ENCODE measurements around the gene TNPO2. TPM values are rescaled to one million over a fixed set of nuclear protein-coding genes. Genes with fewer than 3 reads are reported as not detected.

TNPO2 gene
- total and polyA plus RNA-seq, 2 donors (not counting 1 experiment from before 2014, with no cell fraction given), result 36.0 to 52.5 TPM

DNA sequence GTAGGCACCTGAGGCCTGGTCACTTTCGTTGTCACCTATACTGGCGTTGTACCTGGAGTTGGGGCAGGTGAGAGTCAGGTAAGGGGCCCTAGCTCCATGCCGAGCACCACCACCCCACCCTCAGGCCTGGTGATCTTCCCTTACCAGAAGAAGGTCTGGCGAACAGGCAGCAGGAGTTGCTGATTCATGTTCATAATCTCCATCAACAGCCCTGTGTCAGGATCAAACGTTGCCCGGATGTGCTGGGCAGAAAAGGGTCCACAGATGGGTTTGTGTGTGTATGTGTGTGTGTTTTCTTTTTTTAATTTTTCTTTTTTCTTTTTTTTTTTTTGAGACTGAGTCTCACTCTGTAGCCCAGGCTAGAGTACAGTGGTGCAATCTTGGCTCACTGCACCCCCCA, 71.5 kb downstream of the TNPO2 start:
- Histone ChIP-seq H3K9me3 (ENCODE audit: control insufficient read depth, insufficient read depth, low read depth, low read length) (no peaks in the 10 kb centered on the region), H3K4me3 (replicated peaks in 1 of 4; ENCODE audit: control extremely low read depth in 1 of 4, insufficient read depth in 1 of 4, low read depth in 3 of 4, low read length in 4 of 4) (no peak overlapping the region), H2AFZ (ENCODE audit: low read length) (no peak overlapping the region), H3K9ac (ENCODE audit: insufficient read depth, low read length) (no peak overlapping the region), H3K4me1 (ENCODE audit: control insufficient read depth, extremely low read depth, insufficient read depth, low read length) (no peaks in the 10 kb centered on the region), H3K27ac (ENCODE audit: insufficient read depth, low read length) (no peak overlapping the region), H3K4me2 (ENCODE audit: extremely low read depth, insufficient read depth, low read length) (no peak overlapping the region), H3K27me3 (ENCODE audit: control insufficient read depth, insufficient read depth, low read length) (no peaks in the 10 kb centered on the region), H3K36me3 (ENCODE audit: control insufficient read depth, insufficient read depth, low read length) (peaks cover 8% of the 10 kb centered on the region), H4K20me1 (ENCODE audit: control insufficient read depth, extremely low read depth, insufficient read depth, low read length) (no peaks in the 10 kb centered on the region), H3K79me2 (ENCODE audit: control insufficient read depth, insufficient read depth, low read length) (no peaks in the 10 kb centered on the region)
- DNase-seq (ENCODE audit: low read depth in 2 of 2), result no peak
- TF ChIP-seq CTCF (conservative IDR thresholded peaks at IDR 0.05 in 1 of 2, IDR thresholded peaks at IDR 0.05 in 1 of 2; ENCODE audit: low read depth in 1 of 2, low read length in 2 of 2) (no peak), EZH2 (IDR thresholded peaks at IDR 0.05; ENCODE audit: low read length, missing control alignments) (no peak)

- H2AFZ ChIP-seq (ENCODE audit: low read length), result no peak overlapping the region
- H3K79me2 ChIP-seq (ENCODE audit: control insufficient read depth, insufficient read depth, low read length), result no peaks in the 10 kb centered on the region
- H3K4me2 ChIP-seq (ENCODE audit: extremely low read depth, insufficient read depth, low read length), result no peak overlapping the region
- no peak overlapping the region for H3K9ac ChIP-seq (ENCODE audit: insufficient read depth, low read length)
- H4K20me1 ChIP-seq (ENCODE audit: control insufficient read depth, extremely low read depth, insufficient read depth, low read length), result no peaks in the 10 kb centered on the region
- no peak for TF ChIP-seq CTCF (conservative IDR thresholded peaks at IDR 0.05 in 1 of 2, IDR thresholded peaks at IDR 0.05 in 1 of 2; ENCODE audit: low read depth in 1 of 2, low read length in 2 of 2)
- no peak for TF ChIP-seq EZH2 (IDR thresholded peaks at IDR 0.05; ENCODE audit: low read length, missing control alignments)
- peaks cover under 1% of the 10 kb centered on the region for H3K36me3 ChIP-seq (ENCODE audit: control insufficient read depth, insufficient read depth, low read length)
- DNase-seq (ENCODE audit: low read depth in 2 of 2), result no peak
- no peak overlapping the region for H3K4me3 ChIP-seq (replicated peaks in 1 of 4; ENCODE audit: control extremely low read depth in 1 of 4, insufficient read depth in 1 of 4, low read depth in 3 of 4, low read length in 4 of 4)
- H3K27me3 ChIP-seq (ENCODE audit: control insufficient read depth, insufficient read depth, low read length), result no peaks in the 10 kb centered on the region
- H3K9me3 ChIP-seq (ENCODE audit: control insufficient read depth, insufficient read depth, low read depth, low read length), result no peaks in the 10 kb centered on the region
- H3K27ac ChIP-seq (ENCODE audit: insufficient read depth, low read length), result no peak overlapping the region
- H3K4me1 ChIP-seq (ENCODE audit: control insufficient read depth, extremely low read depth, insufficient read depth, low read length), result no peaks in the 10 kb centered on the region
These were observed 73.8 kb downstream of the TNPO2 start for GRCh38 chr19:12649941-12650340.

Other genes starting within 250 kb of the TNPO2 start
- 3.6 and 4.8 TPM in 2 replicates for gene ZNF709, start 239.1 kb downstream of the TNPO2 start, total RNA-seq
- 1.4 and 1.5 TPM in 2 replicates for gene ZNF709, start 239.1 kb downstream of the TNPO2 start, polyA plus RNA-seq
- gene ZNF564, start 172.4 kb downstream of the TNPO2 start, total RNA-seq, result 10.3 and 12.2 TPM in 2 replicates
- 2.8 and 4.5 TPM in 2 replicates for gene ZNF564, start 172.4 kb downstream of the TNPO2 start, polyA plus RNA-seq
- gene ZNF490, start 113.1 kb downstream of the TNPO2 start, total RNA-seq, result 8.0 and 16.8 TPM in 2 replicates
- 3.9 and 4.1 TPM in 2 replicates for gene ZNF490, start 113.1 kb downstream of the TNPO2 start, polyA plus RNA-seq
- 9.2 and 12.2 TPM in 2 replicates for gene ZNF791, start 113.0 kb downstream of the TNPO2 start, total RNA-seq
- 9.4 and 11.4 TPM in 2 replicates for gene ZNF791, start 113.0 kb downstream of the TNPO2 start, polyA plus RNA-seq
- gene MAN2B1, start 57.2 kb downstream of the TNPO2 start, total RNA-seq, result 33.1 and 36.0 TPM in 2 replicates
- gene MAN2B1, start 57.2 kb downstream of the TNPO2 start, polyA plus RNA-seq, result 28.3 and 30.7 TPM in 2 replicates
- gene WDR83, start 57.1 kb downstream of the TNPO2 start, total RNA-seq, result 8.7 and 11.7 TPM in 2 replicates
- gene WDR83, start 57.1 kb downstream of the TNPO2 start, polyA plus RNA-seq, result 4.1 and 5.1 TPM in 2 replicates
- 56.5 and 60.4 TPM in 2 replicates for gene DHPS, start 42.1 kb downstream of the TNPO2 start, total RNA-seq
- 43.2 and 52.2 TPM in 2 replicates for gene DHPS, start 42.1 kb downstream of the TNPO2 start, polyA plus RNA-seq
- gene GNG14, start 35.9 kb downstream of the TNPO2 start, total RNA-seq, result not detected in 2 replicates
- not detected in 2 replicates for gene GNG14, start 35.9 kb downstream of the TNPO2 start, polyA plus RNA-seq
- 3.1 and 3.3 TPM in 2 replicates for gene FBXW9, start 27.3 kb downstream of the TNPO2 start, total RNA-seq
- 3.3 and 4.4 TPM in 2 replicates for gene FBXW9, start 27.3 kb downstream of the TNPO2 start, polyA plus RNA-seq
- 117 and 186 TPM in 2 replicates for gene TRIR, start 10.8 kb upstream of the TNPO2 start, total RNA-seq
- 155 and 199 TPM in 2 replicates for gene TRIR, start 10.8 kb upstream of the TNPO2 start, polyA plus RNA-seq
- 94.1 and 95.3 TPM in 2 replicates for gene GET3, start 13.6 kb upstream of the TNPO2 start, total RNA-seq
- 123 and 208 TPM in 2 replicates for gene GET3, start 13.6 kb upstream of the TNPO2 start, polyA plus RNA-seq
- gene BEST2, start 27.9 kb upstream of the TNPO2 start, total RNA-seq, result not detected in 2 replicates
- gene BEST2, start 27.9 kb upstream of the TNPO2 start, polyA plus RNA-seq, result not detected in 2 replicates
- 16.4 and 26.6 TPM in 2 replicates for gene HOOK2, start 51.6 kb upstream of the TNPO2 start, total RNA-seq
- gene HOOK2, start 51.6 kb upstream of the TNPO2 start, polyA plus RNA-seq, result 6.6 TPM in 2 replicates
- gene JUNB, start 67.6 kb upstream of the TNPO2 start, total RNA-seq, result 108 and 118 TPM in 2 replicates
- gene JUNB, start 67.6 kb upstream of the TNPO2 start, polyA plus RNA-seq, result 20.2 and 93.3 TPM in 2 replicates
- gene PRDX2, start 77.9 kb upstream of the TNPO2 start, total RNA-seq, result 166 and 228 TPM in 2 replicates
- 186 and 294 TPM in 2 replicates for gene PRDX2, start 77.9 kb upstream of the TNPO2 start, polyA plus RNA-seq
- gene THSD8, start 78.1 kb upstream of the TNPO2 start, total RNA-seq, result 0.51 TPM in 1 of 2 replicates, not detected in the other
- gene THSD8, start 78.1 kb upstream of the TNPO2 start, polyA plus RNA-seq, result 2.8 TPM in 1 of 2 replicates, not detected in the other
- 3.1 and 8.9 TPM in 2 replicates for gene RNASEH2A, start 82.7 kb upstream of the TNPO2 start, total RNA-seq
- gene RNASEH2A, start 82.7 kb upstream of the TNPO2 start, polyA plus RNA-seq, result 14.3 and 51.3 TPM in 2 replicates
- not detected in 2 replicates for gene RTBDN, start 110.6 kb upstream of the TNPO2 start, total RNA-seq
- not detected in 2 replicates for gene RTBDN, start 110.6 kb upstream of the TNPO2 start, polyA plus RNA-seq
- 0.26 and 1.3 TPM in 2 replicates for gene MAST1, start 114.6 kb upstream of the TNPO2 start, total RNA-seq
- 0.20 and 0.30 TPM in 2 replicates for gene MAST1, start 114.6 kb upstream of the TNPO2 start, polyA plus RNA-seq
- gene DNASE2, start 157.5 kb upstream of the TNPO2 start, total RNA-seq, result 23.4 and 26.6 TPM in 2 replicates
- 24.1 and 25.1 TPM in 2 replicates for gene DNASE2, start 157.5 kb upstream of the TNPO2 start, polyA plus RNA-seq
- under 0.01 TPM in 1 of 2 replicates, not detected in the other for gene KLF1, start 163.3 kb upstream of the TNPO2 start, total RNA-seq
- not detected in 2 replicates for gene KLF1, start 163.3 kb upstream of the TNPO2 start, polyA plus RNA-seq
- 11.8 and 18.0 TPM in 2 replicates for gene GCDH, start 167.2 kb upstream of the TNPO2 start, total RNA-seq
- gene GCDH, start 167.2 kb upstream of the TNPO2 start, polyA plus RNA-seq, result 10.3 and 15.5 TPM in 2 replicates
- not detected in 2 replicates for gene SYCE2, start 195.4 kb upstream of the TNPO2 start, total RNA-seq
- gene SYCE2, start 195.4 kb upstream of the TNPO2 start, polyA plus RNA-seq, result 0.19 and 0.40 TPM in 2 replicates
- 38.6 and 49.6 TPM in 2 replicates for gene FARSA, start 209.8 kb upstream of the TNPO2 start, total RNA-seq
- 23.5 and 37.9 TPM in 2 replicates for gene FARSA, start 209.8 kb upstream of the TNPO2 start, polyA plus RNA-seq
- gene CALR, start 214.7 kb upstream of the TNPO2 start, total RNA-seq, result 839 and 1,447 TPM in 2 replicates
- gene CALR, start 214.7 kb upstream of the TNPO2 start, polyA plus RNA-seq, result 2,698 and 2,757 TPM in 2 replicates
- 51.1 and 72.2 TPM in 2 replicates for gene RAD23A, start 221.9 kb upstream of the TNPO2 start, total RNA-seq
- 46.2 and 62.5 TPM in 2 replicates for gene RAD23A, start 221.9 kb upstream of the TNPO2 start, polyA plus RNA-seq
- gene GADD45GIP1, start 233.3 kb upstream of the TNPO2 start, total RNA-seq, result 17.7 and 19.7 TPM in 2 replicates
- gene GADD45GIP1, start 233.3 kb upstream of the TNPO2 start, polyA plus RNA-seq, result 19.5 and 28.2 TPM in 2 replicates
- not detected in 2 replicates for gene DAND5, start 245.6 kb upstream of the TNPO2 start, total RNA-seq
- gene DAND5, start 245.6 kb upstream of the TNPO2 start, polyA plus RNA-seq, result 0.03 TPM in 1 of 2 replicates, not detected in the other